Hepatocyte (in vitro differentiated cells): ENCODE results near the gene PCGF2. TPM values are rescaled to one million over a fixed set of nuclear protein-coding genes. Genes with fewer than 3 reads are reported as not detected.

Experiments
- DNase-seq: peaks from one replicate; pipeline ENCODE4 v3.0.0-alpha.2; 2016; ENCODE audit warnings: low spot score
- H2AFZ ChIP-seq: fragments of 200-600 bp; sonication (generic); 2 replicates; pipeline ENCODE4 v1.6.0; 2016; ENCODE audit warnings: antibody characterized with exemption, mild to moderate bottlenecking
- H3K27ac ChIP-seq: fragments of 200-600 bp; sonication (generic); 2 replicates; pipeline ENCODE4 v1.5.1; 2016; ENCODE audit warnings: mild to moderate bottlenecking
- H3K27me3 ChIP-seq: fragments of 200-600 bp; sonication (generic); 2 replicates; pipeline ENCODE4 v1.6.1; 2016
- H3K36me3 ChIP-seq: fragments of 200-600 bp; sonication (generic); replicated peaks from 2 replicates; pipeline ENCODE4 v1.5.1; 2016; ENCODE audit warnings: low read depth; ENCODE audit not compliant: insufficient read depth
- H3K4me1 ChIP-seq: fragments of 200-600 bp; sonication (generic); 2 replicates; pipeline ENCODE4 v1.5.1; 2016; ENCODE audit warnings: mild to moderate bottlenecking, moderate library complexity; ENCODE audit not compliant: insufficient read depth
- H3K4me2 ChIP-seq: fragments of 200-600 bp; sonication (generic); 2 replicates; pipeline ENCODE4 v1.6.0; 2016
- H3K4me3 ChIP-seq: fragments of 200-600 bp; sonication (generic); 2 replicates; pipeline ENCODE4 v1.5.1; 2016; ENCODE audit warnings: mild to moderate bottlenecking
- H3K79me2 ChIP-seq: fragments of 200-600 bp; sonication (generic); 2 replicates; pipeline ENCODE4 v1.6.0; 2017; ENCODE audit warnings: mild to moderate bottlenecking
- H3K9me2 ChIP-seq: fragments of 200-600 bp; sonication (generic); replicated peaks from 2 replicates; pipeline ENCODE4 v1.6.0; 2017; ENCODE audit warnings: mild to moderate bottlenecking; ENCODE audit not compliant: insufficient read depth
- H3K9me3 ChIP-seq: fragments of 200-600 bp; sonication (generic); 2 replicates; pipeline ENCODE4 v1.5.1; 2016; ENCODE audit warnings: low read depth, mild to moderate bottlenecking
- H4K20me1 ChIP-seq: fragments of 200-600 bp; sonication (generic); 2 replicates; pipeline ENCODE4 v1.6.0; 2016; ENCODE audit warnings: mild to moderate bottlenecking; ENCODE audit not compliant: insufficient read depth, poor library complexity, severe bottlenecking
- CTCF ChIP-seq: fragments of 200-600 bp; sonication (generic); IDR thresholded peaks from 2 replicates; pipeline ENCODE4 v1.5.1; 2016; ENCODE audit warnings: antibody characterized with exemption, mild to moderate bottlenecking; ENCODE audit not compliant: poor library complexity
- EZH2 ChIP-seq: fragments of 200-600 bp; sonication (generic); IDR thresholded peaks from 2 replicates; pipeline ENCODE4 v1.6.1; 2016; ENCODE audit warnings: antibody characterized with exemption, mild to moderate bottlenecking, borderline replicate concordance
- EZH2phosphoT487 ChIP-seq: fragments of 200-600 bp; sonication (generic); IDR thresholded peaks from one replicate; pipeline ENCODE4 v1.6.1; 2018; ENCODE audit warnings: antibody characterized with exemption, mild to moderate bottlenecking, low read depth, moderate library complexity; ENCODE audit not compliant: unreplicated experiment, severe bottlenecking
- WGBS: methylation state at CpG from one replicate; pipeline ENCODE4 v1.1.6; 2016; ENCODE audit warnings: low lambda C conversion rate; ENCODE audit errors: missing lambda C conversion rate; 5-methylcytosine and 5-hydroxymethylcytosine counted together
- microRNA-seq: library from miRNA; unstranded; fragments of <30 nt; microRNA quantifications from one replicate; pipeline ENCODE4, GENCODE V29; 2017
- polyA plus RNA-seq: library from polyadenylated mRNA; unstranded; fragments of >200 nt; fragmentation: Nextera tagmentation; extraction: Ambion mirVana; gene quantifications from 2 replicates; pipeline ENCODE4 v1.2.1, GENCODE V29; 2016
- small RNA-seq: library from RNA; depleted of rRNA; stranded (forward); fragments of <200 nt; gene quantifications from one replicate; pipeline ENCODE3, GENCODE V24; 2014
- total RNA-seq: library from RNA; depleted of rRNA; stranded (reverse); fragments of >200 nt; gene quantifications from 2 replicates; pipeline ENCODE4 v1.2.3, GENCODE V29; 2014

The PCGF2 gene
- total and polyA plus RNA-seq, 2 experiments from 2014 or later: 8.7 to 13.0 TPM

GRCh38 chr17:38691154-38691553 is 57.0 kb downstream of the PCGF2 start:
- peaks cover 4% of the 10 kb centered on the region for H3K4me1 ChIP-seq
- no peak overlapping the region for H2AFZ ChIP-seq
- no peaks in the 10 kb centered on the region for H3K9me3 ChIP-seq
- no peak for DNase-seq
- no peaks in the 10 kb centered on the region for H3K79me2 ChIP-seq
- H3K27me3 ChIP-seq: no peaks in the 10 kb centered on the region
- no peak overlapping the region for H3K4me2 ChIP-seq
- no peak overlapping the region for H3K27ac ChIP-seq
- no peaks in the 10 kb centered on the region for H3K9me2 ChIP-seq
- no peaks in the 10 kb centered on the region for H3K36me3 ChIP-seq
- H3K4me3 ChIP-seq: no peak overlapping the region
- no peaks in the 10 kb centered on the region for H4K20me1 ChIP-seq
- no peak for TF ChIP-seq EZH2phosphoT487
- 74% methylated on average over 3 of the region's 4 CpGs for WGBS

- Histone ChIP-seq H3K4me3 (no peak overlapping the region), H3K4me2 (no peak overlapping the region), H3K9me2 (no peaks in the 10 kb centered on the region), H3K36me3 (no peaks in the 10 kb centered on the region), H3K27ac (no peak overlapping the region), H4K20me1 (no peaks in the 10 kb centered on the region), H3K79me2 (no peaks in the 10 kb centered on the region), H3K27me3 (no peaks in the 10 kb centered on the region), H2AFZ (no peak overlapping the region), H3K9me3 (no peaks in the 10 kb centered on the region), H3K4me1 (peaks cover 4% of the 10 kb centered on the region)
- no peak for TF ChIP-seq CTCF
- TF ChIP-seq EZH2: no peak
- no peak for TF ChIP-seq EZH2phosphoT487
- DNase-seq: no peak
- 78% methylated on average over 4 of the region's 4 CpGs for WGBS
These were observed 57.8 kb downstream of the PCGF2 start for GRCh38 chr17:38690386-38690785.

GRCh38 chr17:38687286-38687685 is 60.9 kb downstream of the PCGF2 start:
- no peak overlapping the region for H2AFZ ChIP-seq
- H3K9me2 ChIP-seq: no peaks in the 10 kb centered on the region
- H3K4me3 ChIP-seq: no peak overlapping the region
- 86% methylated on average over 5 of the region's 5 CpGs for WGBS
- H3K9me3 ChIP-seq: no peaks in the 10 kb centered on the region
- H3K4me1 ChIP-seq: no peaks in the 10 kb centered on the region
- TF ChIP-seq EZH2 (no peak), CTCF (no peak), EZH2phosphoT487 (no peak)
- no peaks in the 10 kb centered on the region for H3K27me3 ChIP-seq
- H3K4me2 ChIP-seq: no peak overlapping the region
- no peak overlapping the region for H3K27ac ChIP-seq
- no peaks in the 10 kb centered on the region for H4K20me1 ChIP-seq
- H3K36me3 ChIP-seq: no peaks in the 10 kb centered on the region
- H3K79me2 ChIP-seq: no peaks in the 10 kb centered on the region
- DNase-seq: no peak

GRCh38 chr17:38685491-38685890 is 62.6 kb downstream of the PCGF2 start:
- Histone ChIP-seq H3K36me3 (no peaks in the 10 kb centered on the region), H3K4me3 (no peak overlapping the region), H3K9me3 (no peaks in the 10 kb centered on the region), H3K4me1 (no peaks in the 10 kb centered on the region), H3K27ac (no peak overlapping the region), H4K20me1 (no peaks in the 10 kb centered on the region), H3K4me2 (no peak overlapping the region), H2AFZ (no peak overlapping the region), H3K27me3 (no peaks in the 10 kb centered on the region), H3K9me2 (no peaks in the 10 kb centered on the region), H3K79me2 (no peaks in the 10 kb centered on the region)
- 90% methylated on average over 12 of the region's 12 CpGs for WGBS
- DNase-seq: no peak
- TF ChIP-seq CTCF (no peak), EZH2 (no peak), EZH2phosphoT487 (no peak)

Small RNA genes lying within 50 kb of the gene (microRNA-seq; reads per million reads assigned to microRNA genes)
- 4.5 reads per million, percentile 5 among the genes with 10 or more reads in this experiment for gene MIR4726
- 1.3 reads per million for gene MIR4734

Small RNA genes lying within 50 kb of the gene (small RNA-seq; reads per million reads assigned to genes)
- gene MIR4726 (not detected), gene MIR4734 (not detected), gene RNA5SP440 (4.5 reads per million, percentile 92 among the genes with 10 or more reads in this experiment), gene RNU6-866P (not detected)

Other genes starting within 250 kb of the PCGF2 start
- 0.90 and 1.4 TPM in 2 replicates for gene SRCIN1, start 142.4 kb downstream of the PCGF2 start, total RNA-seq
- gene SRCIN1, start 142.4 kb downstream of the PCGF2 start, polyA plus RNA-seq: 0.82 and 1.2 TPM in 2 replicates
- 0.92 and 0.93 TPM in 2 replicates for gene EPOP, start 73.4 kb downstream of the PCGF2 start, total RNA-seq
- 0.37 and 0.45 TPM in 2 replicates for gene EPOP, start 73.4 kb downstream of the PCGF2 start, polyA plus RNA-seq
- gene MLLT6, start 43.1 kb downstream of the PCGF2 start, total RNA-seq: 27.5 and 31.2 TPM in 2 replicates
- gene MLLT6, start 43.1 kb downstream of the PCGF2 start, polyA plus RNA-seq: 10.6 and 11.0 TPM in 2 replicates
- 4.9 and 5.0 TPM in 2 replicates for gene CISD3, start 18.0 kb downstream of the PCGF2 start, total RNA-seq
- 37.0 and 41.6 TPM in 2 replicates for gene CISD3, start 18.0 kb downstream of the PCGF2 start, polyA plus RNA-seq
- gene PSMB3, start 4.4 kb upstream of the PCGF2 start, total RNA-seq: 127 and 166 TPM in 2 replicates
- gene PSMB3, start 4.4 kb upstream of the PCGF2 start, polyA plus RNA-seq: 252 and 275 TPM in 2 replicates
- 39.3 and 46.8 TPM in 2 replicates for gene PIP4K2B, start 51.2 kb upstream of the PCGF2 start, total RNA-seq
- 8.2 and 11.1 TPM in 2 replicates for gene PIP4K2B, start 51.2 kb upstream of the PCGF2 start, polyA plus RNA-seq
- gene CWC25, start 77.0 kb upstream of the PCGF2 start, total RNA-seq: 10.0 and 11.0 TPM in 2 replicates
- gene CWC25, start 77.0 kb upstream of the PCGF2 start, polyA plus RNA-seq: 16.5 and 18.5 TPM in 2 replicates
- 1,384 and 1,482 TPM in 2 replicates for gene RPL23, start 105.4 kb upstream of the PCGF2 start, total RNA-seq
- gene RPL23, start 105.4 kb upstream of the PCGF2 start, polyA plus RNA-seq: 479 and 491 TPM in 2 replicates
- gene LASP1, start 121.7 kb upstream of the PCGF2 start, total RNA-seq: 214 and 238 TPM in 2 replicates
- gene LASP1, start 121.7 kb upstream of the PCGF2 start, polyA plus RNA-seq: 131 and 141 TPM in 2 replicates
- not detected in 2 replicates for gene FBXO47, start 219.1 kb upstream of the PCGF2 start, total RNA-seq
- gene FBXO47, start 219.1 kb upstream of the PCGF2 start, polyA plus RNA-seq: not detected in 2 replicates